Measurements from ENCODE around the gene NLGN3. TPM values are rescaled to one million over a fixed set of nuclear protein-coding genes. Genes with fewer than 3 reads are reported as not detected.

NLGN3 gene
- total RNA-seq, 2 experiments from 2014 or later, result 3.4 to 4.3 TPM

DNA sequence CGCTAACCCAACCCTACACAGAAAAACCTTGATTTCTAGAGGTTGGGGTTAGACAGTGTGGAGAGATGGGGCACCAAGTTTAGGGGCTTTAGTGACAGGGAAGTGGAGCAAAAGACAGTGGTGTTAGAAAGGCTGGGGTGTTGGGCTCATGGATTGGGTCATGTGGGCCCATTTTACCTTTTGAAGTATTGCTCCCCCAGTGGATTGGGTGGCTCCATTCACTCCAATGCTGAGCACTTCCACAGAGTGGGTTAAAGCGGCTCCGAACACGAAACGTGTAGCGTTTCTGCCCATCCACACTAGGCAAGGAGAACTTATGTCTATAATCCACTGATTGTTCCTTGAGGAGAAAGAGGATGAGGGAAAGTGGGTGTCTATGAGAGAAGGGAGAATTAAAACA lies 35.6 kb upstream of the NLGN3 start:
- peaks cover 64% of the 10 kb centered on the region for H3K4me1 Mint-ChIP-seq (ENCODE audit: low read depth)
- peak in 2 of 14 experiments; percentile 44 to 47 for DNase-seq
- H3K36me3 ChIP-seq (ENCODE audit: insufficient read depth, low read length), result peaks cover 37% of the 10 kb centered on the region
- peak; percentile 18 for ATAC-seq (ENCODE audit: poor library complexity)
- ChIA-PET CTCF (no interaction called here), POLR2A (interaction anchor here (1.1 kb wide), 1 partner anchor 9 kb away, joined by 6 read pairs; the partner anchor contains the start of gene MED12)
- peaks cover 68% of the 10 kb centered on the region for H3K36me3 Mint-ChIP-seq (ENCODE audit: low read depth)
- H3K4me1 ChIP-seq (ENCODE audit: insufficient read depth, low read length), result peaks cover 75% of the 10 kb centered on the region
- no peaks in the 10 kb centered on the region for H3K9me3 Mint-ChIP-seq
- intact Hi-C loops (cut with DNase I, micrococcal nuclease), result loop anchor here in 1 of 2 experiments (1.0 kb wide), 1 partner anchor 11 kb away; no protein-coding TSS in a partner anchor
- no peaks in the 10 kb centered on the region for H3K27me3 Mint-ChIP-seq
- peak overlapping the region; percentile 98 for H3K4me3 Mint-ChIP-seq
- H3K27me3 ChIP-seq (ENCODE audit: control insufficient read depth in 1 of 2, insufficient read depth in 2 of 2, low read length in 2 of 2), result no peaks in the 10 kb centered on the region
- H3K27ac ChIP-seq (ENCODE audit: low read depth in 1 of 2, low read length in 2 of 2), result peak overlapping the region; percentile 96 to 99
- H3K9me3 ChIP-seq (ENCODE audit: control insufficient read depth in 1 of 2, insufficient read depth in 1 of 2, low read length in 2 of 2), result no peaks in the 10 kb centered on the region
- peak overlapping the region; percentile 93 for H3K4me3 ChIP-seq (ENCODE audit: low read length)
- peak overlapping the region; percentile 99 for H3K27ac Mint-ChIP-seq
- TF ChIP-seq, protein P1, sequence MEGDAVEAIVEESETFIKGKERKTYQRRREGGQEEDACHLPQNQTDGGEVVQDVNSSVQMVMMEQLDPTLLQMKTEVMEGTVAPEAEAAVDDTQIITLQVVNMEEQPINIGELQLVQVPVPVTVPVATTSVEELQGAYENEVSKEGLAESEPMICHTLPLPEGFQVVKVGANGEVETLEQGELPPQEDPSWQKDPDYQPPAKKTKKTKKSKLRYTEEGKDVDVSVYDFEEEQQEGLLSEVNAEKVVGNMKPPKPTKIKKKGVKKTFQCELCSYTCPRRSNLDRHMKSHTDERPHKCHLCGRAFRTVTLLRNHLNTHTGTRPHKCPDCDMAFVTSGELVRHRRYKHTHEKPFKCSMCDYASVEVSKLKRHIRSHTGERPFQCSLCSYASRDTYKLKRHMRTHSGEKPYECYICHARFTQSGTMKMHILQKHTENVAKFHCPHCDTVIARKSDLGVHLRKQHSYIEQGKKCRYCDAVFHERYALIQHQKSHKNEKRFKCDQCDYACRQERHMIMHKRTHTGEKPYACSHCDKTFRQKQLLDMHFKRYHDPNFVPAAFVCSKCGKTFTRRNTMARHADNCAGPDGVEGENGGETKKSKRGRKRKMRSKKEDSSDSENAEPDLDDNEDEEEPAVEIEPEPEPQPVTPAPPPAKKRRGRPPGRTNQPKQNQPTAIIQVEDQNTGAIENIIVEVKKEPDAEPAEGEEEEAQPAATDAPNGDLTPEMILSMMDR (IDR thresholded peaks at IDR 0.05), result no peak

- Histone ChIP-seq H3K36me3 (ENCODE audit: insufficient read depth, low read length) (peaks cover 36% of the 10 kb centered on the region), H3K4me3 (ENCODE audit: low read length) (peak within 1 kb of the TSS; percentile 93), H3K27me3 (ENCODE audit: control insufficient read depth in 1 of 2, insufficient read depth in 2 of 2, low read length in 2 of 2) (no peaks in the 10 kb centered on the region), H3K9me3 (ENCODE audit: control insufficient read depth in 1 of 2, insufficient read depth in 1 of 2, low read length in 2 of 2) (no peaks in the 10 kb centered on the region), H3K4me1 (ENCODE audit: insufficient read depth, low read length) (peaks cover 56% of the 10 kb centered on the region), H3K27ac (ENCODE audit: low read depth in 1 of 2, low read length in 2 of 2) (peak within 1 kb of the TSS; percentile 96 to 99)
- CTCF ChIA-PET, result interaction anchor here (1.4 to 4.1 kb wide), 3 partner anchors 9 to 18 kb away, joined by 3 to 23 read pairs (median 22); no protein-coding TSS in a partner anchor
- H3K36me3 Mint-ChIP-seq (ENCODE audit: low read depth), result peaks cover 58% of the 10 kb centered on the region
- POLR2A ChIA-PET, result interaction anchor here (1.0 to 4.3 kb wide), 16 partner anchors 9 to 422 kb away, joined by 3 to 106 read pairs (median 12); partner anchors contain the start of genes FOXO4, MED12, NONO and OGT
- DNase-seq (peak; percentile 56 to 94 (median 70)), ATAC-seq (ENCODE audit: poor library complexity) (peak; percentile 81)
- TF ChIP-seq, protein P1 (IDR thresholded peaks at IDR 0.05), result no peak
- peak within 1 kb of the TSS; percentile 98 for H3K4me3 Mint-ChIP-seq
- H3K4me1 Mint-ChIP-seq (ENCODE audit: low read depth), result peaks cover 51% of the 10 kb centered on the region
- no peaks in the 10 kb centered on the region for H3K9me3 Mint-ChIP-seq
- peak within 1 kb of the TSS; percentile 99 for H3K27ac Mint-ChIP-seq
- H3K27me3 Mint-ChIP-seq, result no peaks in the 10 kb centered on the region
- intact Hi-C loops (cut with DNase I, micrococcal nuclease), result loop anchor here (1.0 to 5.0 kb wide), 3 partner anchors 10 to 421 kb away; partner anchors contain the start of genes OGT (in 1 of the 2) and TAF1 (in 1 of the 2)
Measured at GRCh38 chrX:71111141-71111843, 33.3 kb upstream of the NLGN3 start, which contains the start of gene IL2RG. Gene IL2RG (minus strand): TSS chrX:71111577. CDS start chrX:71111539, 38 bp downstream.

DNA sequence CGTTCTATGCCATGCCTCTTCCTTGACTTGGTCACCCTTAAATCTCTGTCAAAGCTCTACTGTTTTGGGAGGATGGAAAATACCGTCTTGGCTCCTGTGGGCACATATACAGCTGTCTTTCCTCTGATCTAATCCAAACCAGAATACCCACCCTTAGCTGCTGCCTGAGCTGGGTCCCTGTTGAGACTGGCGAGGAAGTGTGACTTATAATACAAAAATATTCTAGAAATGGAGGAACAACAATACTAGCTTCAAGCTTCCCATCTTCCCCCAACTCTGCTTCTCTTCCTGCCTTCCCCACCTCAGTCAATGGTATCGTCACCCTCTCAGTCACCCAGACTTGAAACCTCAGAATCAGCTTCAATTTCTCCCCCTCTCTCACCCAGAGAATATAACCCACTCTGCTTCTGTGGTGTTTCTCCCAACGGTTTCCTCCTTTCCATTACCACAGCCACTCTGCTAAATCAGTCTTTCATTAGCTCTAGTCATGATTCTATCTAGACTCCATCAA lies 32.7 kb upstream of the NLGN3 start:
- peaks cover 46% of the 10 kb centered on the region for H3K4me1 Mint-ChIP-seq (ENCODE audit: low read depth)

More for the DNA sequence above, 32.7 kb upstream of the NLGN3 start:
- H3K36me3 ChIP-seq (ENCODE audit: insufficient read depth, low read length), result peaks cover 32% of the 10 kb centered on the region
- Mint-ChIP-seq H3K36me3 (ENCODE audit: low read depth) (peaks cover 53% of the 10 kb centered on the region), H3K9me3 (no peaks in the 10 kb centered on the region), H3K27ac (peak overlapping the region; percentile 99), H3K4me3 (peak overlapping the region; percentile 98), H3K27me3 (no peaks in the 10 kb centered on the region)
- POLR2A ChIA-PET, result interaction anchor here (1.0 to 4.3 kb wide), 15 partner anchors 8 to 421 kb away, joined by 3 to 106 read pairs (median 13); partner anchors contain the start of genes FOXO4, MED12, NONO and OGT
- CTCF ChIA-PET, result interaction anchor here (1.4 to 4.1 kb wide), 3 partner anchors 9 to 17 kb away, joined by 3 to 23 read pairs (median 22); no protein-coding TSS in a partner anchor
- H3K4me1 ChIP-seq (ENCODE audit: insufficient read depth, low read length), result peaks cover 50% of the 10 kb centered on the region
- TF ChIP-seq, protein P1 (IDR thresholded peaks at IDR 0.05), result no peak
- H3K9me3 ChIP-seq (ENCODE audit: control insufficient read depth in 1 of 2, insufficient read depth in 1 of 2, low read length in 2 of 2), result no peaks in the 10 kb centered on the region
- H3K27me3 ChIP-seq (ENCODE audit: control insufficient read depth in 1 of 2, insufficient read depth in 2 of 2, low read length in 2 of 2), result no peaks in the 10 kb centered on the region
- peak; percentile 43 for ATAC-seq (ENCODE audit: poor library complexity)
- H3K27ac ChIP-seq (ENCODE audit: low read depth in 1 of 2, low read length in 2 of 2), result peak overlapping the region; percentile 96 to 99
- DNase-seq, result peak in 7 of 14 experiments; percentile 15 to 78 (median 40)
- intact Hi-C loops (cut with DNase I, micrococcal nuclease), result loop anchor here (1.0 to 5.0 kb wide), 3 partner anchors 11 to 420 kb away; partner anchors contain the start of genes OGT (in 1 of the 2) and TAF1 (in 1 of the 2)
- peak overlapping the region; percentile 93 for H3K4me3 ChIP-seq (ENCODE audit: low read length)
